Small intestine (tissue), 7 donors: Measurements from ENCODE around the gene RHBDD1. TPM values are rescaled to one million over a fixed set of nuclear protein-coding genes. Genes with fewer than 3 reads are reported as not detected.

Experiments
- DNase-seq, 2 donors: peaks; one replicate each; pipeline versions ENCODE4 v3.0.0 to v3.0.0-alpha.2; 2013
- FAIRE-seq: peaks from 2 replicates; lab custom pipeline; 2012; peaks lifted over from hg19 to GRCh38; lab: Jason Lieb, UNC
- H3K27ac ChIP-seq, 3 donors: one replicate each; pipeline ENCODE4 v1.5.1; 2013; ENCODE audit warnings: low read length in 2 of 3, mild to moderate bottlenecking in 2 of 3, control low read depth in 1 of 3, inconsistent platforms in 1 of 3, low read depth in 1 of 3, moderate library complexity in 1 of 3
- H3K27me3 ChIP-seq, 3 donors: one replicate each; pipeline ENCODE4 v1.6.1; 2013; ENCODE audit warnings: low read length in 3 of 3, inconsistent platforms in 1 of 3; ENCODE audit not compliant: control insufficient read depth in 3 of 3, insufficient read depth in 3 of 3
- H3K36me3 ChIP-seq, 3 donors: one replicate each; pipeline ENCODE4 v1.6.1; 2013; ENCODE audit warnings: low read length in 3 of 3, inconsistent platforms in 1 of 3, low read depth in 1 of 3, mild to moderate bottlenecking in 1 of 3, moderate library complexity in 1 of 3; ENCODE audit not compliant: control insufficient read depth in 3 of 3, insufficient read depth in 2 of 3
- H3K4me1 ChIP-seq, 3 donors: one replicate each; pipeline ENCODE4 v1.6.1; 2013; ENCODE audit warnings: low read length in 2 of 3, inconsistent platforms in 1 of 3, low read depth in 1 of 3, mild to moderate bottlenecking in 1 of 3, moderate library complexity in 1 of 3; ENCODE audit not compliant: control insufficient read depth in 3 of 3, insufficient read depth in 2 of 3
- H3K4me3 ChIP-seq, 3 donors: one replicate each; pipeline ENCODE4 v1.5.1; 2013; ENCODE audit warnings: low read length in 3 of 3, control low read depth in 1 of 3, inconsistent platforms in 1 of 3, low read depth in 1 of 3, mild to moderate bottlenecking in 1 of 3, moderate library complexity in 1 of 3
- H3K9me3 ChIP-seq, 2 donors: one replicate each; pipeline ENCODE4 v1.6.1; 2013; ENCODE audit warnings: low read depth in 1 of 2, low read length in 1 of 2; ENCODE audit not compliant: control insufficient read depth in 2 of 2, insufficient read depth in 1 of 2
- WGBS, 3 donors: extraction: QIAGEN DNeasy Blood & Tissue Kit; methylation state at CpG; one replicate each; pipeline ENCODE4 v1.1.7; 2013; 5-methylcytosine and 5-hydroxymethylcytosine counted together
- polyA plus RNA-seq, 4 donors: library from polyadenylated mRNA; stranded (reverse) in 3 of 4; unstranded in 1 of 4; fragments of 200-250 nt in 3 of 4; fragments of 120-200 nt in 1 of 4; gene quantifications; one replicate each; pipeline versions ENCODE4 v1.2.1 to v1.2.3, GENCODE V29; 2013
- donor health status: healthy with polysubstance abuse.
- donor health status: control.
- donor health status: control.
- donor health status: Bipolar disorder and iron deficiency.
- donor health status: healthy.

RHBDD1 gene
- polyA plus RNA-seq, 4 donors, result 3.1 to 23.4 (median 8.7) TPM

DNA sequence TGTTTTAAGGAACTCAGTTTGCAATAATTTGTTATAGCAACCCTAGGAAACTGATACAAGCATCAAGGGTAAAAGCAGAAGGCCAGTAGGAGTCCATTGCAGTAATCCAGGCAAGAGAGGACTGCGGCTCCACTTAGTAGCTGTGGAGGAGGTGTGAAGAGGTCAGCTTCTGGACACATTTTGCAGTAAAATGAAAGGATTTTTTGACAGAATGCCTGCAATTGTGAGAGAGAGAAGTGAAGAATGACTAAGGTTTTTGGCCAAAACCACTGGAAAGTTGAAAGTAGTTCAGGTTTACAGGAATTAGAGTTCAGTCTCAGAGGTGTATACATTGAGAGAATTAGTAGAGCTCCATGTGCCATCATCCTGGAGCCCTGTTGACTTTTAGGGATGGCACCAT lies 129.5 kb downstream of the RHBDD1 start:
- Histone ChIP-seq H3K27ac (no peak overlapping the region), H3K9me3 (no peaks in the 10 kb centered on the region), H3K4me3 (no peak overlapping the region), H3K4me1 (no peaks in the 10 kb centered on the region), H3K27me3 (no peaks in the 10 kb centered on the region), H3K36me3 (peaks cover 0 to 2% (median 0%) of the 10 kb centered on the region in 3 donors)
- 100% methylated on average over 1 of the region's 1 CpG for WGBS, 3 donors
- no peak for FAIRE-seq
- no peak for DNase-seq

DNA sequence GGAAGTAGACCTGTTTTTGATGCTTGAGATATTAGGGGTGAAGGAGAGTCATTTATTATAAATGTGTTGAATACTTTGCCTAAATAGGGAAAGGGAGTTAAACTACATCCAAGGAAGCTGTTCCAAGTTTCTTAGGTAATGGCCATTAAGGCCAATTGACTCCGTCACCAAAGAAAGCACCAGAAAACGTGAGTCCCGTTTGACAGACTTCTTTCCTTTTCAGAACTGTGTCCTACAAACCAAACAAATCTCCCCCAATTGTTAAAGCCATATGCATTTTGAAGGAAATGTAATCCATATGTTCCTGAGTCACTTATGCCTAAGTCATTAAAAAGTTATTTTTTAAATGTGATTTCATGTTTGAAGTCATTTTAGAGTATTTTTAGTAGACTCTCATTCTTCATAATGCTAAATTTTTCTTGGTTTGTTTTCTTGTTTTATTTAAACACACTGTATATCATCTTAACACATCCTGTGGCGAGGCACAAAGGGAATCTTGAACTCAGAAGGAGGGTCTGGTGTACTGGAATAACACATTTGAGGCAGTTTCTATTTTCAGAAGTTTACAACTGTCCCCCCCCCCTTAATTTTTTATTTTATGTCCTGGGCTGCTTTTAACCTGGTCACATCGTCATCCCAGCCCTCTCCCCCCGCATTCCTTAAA lies 133.7 kb downstream of the RHBDD1 start:
- Histone ChIP-seq H3K4me1 (no peaks in the 10 kb centered on the region), H3K36me3 (peaks cover 0 to 3% (median 2%) of the 10 kb centered on the region in 3 donors), H3K9me3 (no peaks in the 10 kb centered on the region), H3K4me3 (no peak overlapping the region), H3K27me3 (no peaks in the 10 kb centered on the region), H3K27ac (no peak overlapping the region)
- no peak for FAIRE-seq
- no peak for DNase-seq
- 69 to 89% (median 86%) methylated on average over 6 of the region's 6 CpGs for WGBS, 3 donors

DNA sequence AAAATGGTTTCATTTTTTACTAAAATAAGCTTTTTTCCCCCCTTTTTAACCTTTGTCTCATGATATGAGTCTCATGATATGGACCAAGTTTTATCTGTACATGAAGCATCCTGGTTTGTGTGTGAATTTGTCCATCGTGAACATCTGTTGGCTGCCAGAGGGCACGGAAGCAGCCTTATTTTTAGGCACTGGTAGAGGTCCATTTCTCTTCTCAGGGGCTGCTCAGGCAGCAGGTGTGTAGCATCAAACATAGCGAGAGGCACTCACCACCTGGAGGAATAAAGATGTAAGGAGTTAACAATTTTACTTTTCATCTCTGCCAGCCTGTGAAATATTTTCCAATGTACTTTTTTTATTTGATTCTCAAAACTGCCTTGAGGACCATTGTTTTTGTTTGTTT lies 134.5 kb downstream of the RHBDD1 start:
- H3K9me3 ChIP-seq, result no peaks in the 10 kb centered on the region
- H3K27me3 ChIP-seq, result no peaks in the 10 kb centered on the region
- peak overlapping the region in 2 of 3 donors; percentile 16 to 48 for H3K27ac ChIP-seq
- FAIRE-seq, result no peak
- no peak overlapping the region for H3K4me3 ChIP-seq
- peaks cover 0 to 8% (median 2%) of the 10 kb centered on the region in 3 donors for H3K36me3 ChIP-seq
- 71 to 90% (median 72%) methylated on average over 3 of the region's 3 CpGs for WGBS, 3 donors
- no peaks in the 10 kb centered on the region for H3K4me1 ChIP-seq
- DNase-seq, result no peak

DNA sequence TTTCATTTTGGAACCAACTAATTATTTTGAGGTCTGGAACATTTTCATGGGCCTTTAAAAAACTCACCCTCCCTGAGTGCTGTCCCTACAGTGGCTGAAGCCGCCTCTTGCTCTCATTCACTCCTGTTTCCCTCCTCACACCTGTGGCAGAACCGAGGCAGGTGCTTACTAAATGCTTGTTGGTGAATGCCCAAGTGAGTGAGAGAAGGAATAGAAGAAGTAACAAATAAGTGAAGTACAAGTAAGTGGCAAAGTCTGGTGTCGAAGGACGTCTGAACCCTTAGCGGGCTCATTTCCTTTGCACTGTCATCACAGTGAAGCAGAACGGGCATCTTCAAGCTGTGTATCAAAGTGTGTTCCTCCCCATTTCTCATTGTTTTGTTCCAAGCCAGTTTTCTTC lies 135.2 kb downstream of the RHBDD1 start:
- Histone ChIP-seq H3K9me3 (no peaks in the 10 kb centered on the region), H3K4me1 (no peaks in the 10 kb centered on the region), H3K27me3 (no peaks in the 10 kb centered on the region), H3K27ac (peak overlapping the region in 1 of 3 donors; percentile 43), H3K4me3 (no peak overlapping the region), H3K36me3 (peaks cover 0 to 11% (median 2%) of the 10 kb centered on the region in 3 donors)
- WGBS, 3 donors, result 78 to 87% (median 86%) methylated on average over 6 of the region's 6 CpGs
- FAIRE-seq (no peak), DNase-seq (no peak)

DNA sequence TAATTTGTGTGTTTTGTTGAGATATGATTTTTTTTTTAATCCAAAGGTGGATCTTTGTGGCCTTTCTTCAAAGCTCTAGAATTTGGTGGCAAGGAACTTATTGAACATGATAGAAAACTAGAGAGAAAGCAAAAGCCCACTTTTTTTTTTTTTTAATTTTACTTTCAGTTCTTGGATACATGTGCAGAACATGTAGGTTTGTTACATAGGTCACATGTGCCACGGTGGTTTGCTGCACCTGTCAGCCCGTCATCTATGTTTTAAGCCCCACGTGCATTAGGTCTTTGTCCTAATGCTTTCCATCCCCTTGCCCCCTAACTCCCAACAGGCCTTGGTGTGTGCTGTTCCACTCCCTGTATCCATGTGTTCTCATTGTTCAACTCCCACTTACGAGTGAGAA lies 135.9 kb downstream of the RHBDD1 start:
- DNase-seq (no peak), FAIRE-seq (no peak)
- H3K36me3 ChIP-seq, result peaks cover 0 to 11% (median 2%) of the 10 kb centered on the region in 3 donors
- 89 to 90% (median 90%) methylated on average over 4 of the region's 4 CpGs for WGBS, 3 donors
- H3K4me1 ChIP-seq, result no peaks in the 10 kb centered on the region
- H3K4me3 ChIP-seq, result no peak overlapping the region
- no peak overlapping the region for H3K27ac ChIP-seq
- no peaks in the 10 kb centered on the region for H3K27me3 ChIP-seq
- no peaks in the 10 kb centered on the region for H3K9me3 ChIP-seq

DNA sequence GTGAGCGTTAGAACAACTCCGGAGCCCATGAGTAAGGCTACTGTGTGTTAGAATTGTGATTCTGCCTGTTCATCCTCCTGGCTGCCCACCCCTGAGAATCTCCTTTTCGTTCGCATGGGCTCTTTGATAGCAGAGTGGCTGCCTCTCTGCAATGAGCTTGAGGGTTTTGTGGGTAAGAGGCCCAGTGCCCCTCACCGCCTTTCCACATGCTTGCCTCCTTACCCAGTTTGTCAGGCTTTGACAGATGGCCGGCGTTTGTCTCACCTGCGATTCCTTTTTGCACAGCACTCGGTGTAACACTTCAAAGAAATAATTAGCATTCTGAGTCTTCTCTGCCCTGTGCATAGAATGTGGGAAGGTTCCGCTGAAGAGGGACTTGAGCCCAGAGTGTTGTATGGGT lies 138.0 kb downstream of the RHBDD1 start:
- WGBS, 3 donors, result 88 to 96% (median 92%) methylated on average over 10 of the region's 10 CpGs
- FAIRE-seq, result no peak

DNA sequence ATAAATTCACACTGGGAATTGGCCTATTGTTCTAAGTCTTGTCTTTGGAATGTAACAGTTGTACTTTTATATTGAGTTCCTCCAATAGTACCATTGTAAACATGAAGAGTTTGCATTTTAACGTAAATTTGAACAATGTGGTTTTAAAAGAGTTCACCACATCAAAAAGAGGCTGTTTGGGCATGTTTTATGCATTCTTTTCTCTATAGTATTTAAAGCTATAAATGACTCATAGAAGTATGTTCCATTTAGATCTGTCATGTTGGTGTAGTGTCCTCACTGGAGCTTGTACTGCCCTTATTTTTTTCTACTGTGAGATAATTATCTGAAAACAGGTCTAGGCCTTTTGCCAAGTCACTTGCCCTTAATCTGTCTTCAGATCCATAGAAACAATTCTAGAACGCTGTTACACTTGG lies 141.9 kb downstream of the RHBDD1 start:
- Histone ChIP-seq H3K27ac (no peak overlapping the region), H3K4me1 (no peaks in the 10 kb centered on the region), H3K36me3 (peaks cover 0 to 15% (median 0%) of the 10 kb centered on the region in 3 donors), H3K9me3 (no peaks in the 10 kb centered on the region), H3K27me3 (no peaks in the 10 kb centered on the region), H3K4me3 (no peak overlapping the region)
- WGBS, 3 donors, result 63 to 79% (median 76%) methylated on average over 2 of the region's 2 CpGs
- DNase-seq, result no peak
- FAIRE-seq, result no peak

More for the DNA sequence above, 138.0 kb downstream of the RHBDD1 start:
- H3K36me3 ChIP-seq, result peaks cover 0 to 11% (median 0%) of the 10 kb centered on the region in 3 donors
- no peak overlapping the region for H3K4me3 ChIP-seq
- DNase-seq, result no peak
- no peaks in the 10 kb centered on the region for H3K27me3 ChIP-seq
- no peak overlapping the region for H3K27ac ChIP-seq
- no peaks in the 10 kb centered on the region for H3K9me3 ChIP-seq
- H3K4me1 ChIP-seq, result no peaks in the 10 kb centered on the region

DNA sequence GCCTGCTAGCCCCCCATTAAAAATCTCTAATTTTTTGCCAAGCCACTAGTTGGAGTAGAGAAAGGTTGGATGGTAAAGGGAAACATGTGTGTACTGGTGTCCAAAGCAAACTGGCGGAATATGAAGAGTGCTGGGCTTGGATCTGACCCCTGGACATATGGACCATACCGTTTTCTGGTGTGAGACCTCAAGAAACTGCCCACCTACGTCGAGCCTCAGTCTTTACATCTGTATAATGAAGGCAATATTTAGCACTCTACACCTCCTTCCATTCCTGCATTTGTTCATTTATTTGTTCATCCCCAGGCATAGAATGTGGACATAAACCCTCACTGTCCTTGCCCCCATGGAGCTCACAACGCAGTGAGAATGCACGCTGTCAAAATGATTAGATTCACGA lies 142.4 kb downstream of the RHBDD1 start:
- DNase-seq (no peak), FAIRE-seq (no peak)
- peaks cover 0 to 15% (median 0%) of the 10 kb centered on the region in 3 donors for H3K36me3 ChIP-seq
- no peaks in the 10 kb centered on the region for H3K27me3 ChIP-seq
- H3K9me3 ChIP-seq, result no peaks in the 10 kb centered on the region
- no peak overlapping the region for H3K27ac ChIP-seq
- H3K4me3 ChIP-seq, result no peak overlapping the region
- H3K4me1 ChIP-seq, result no peaks in the 10 kb centered on the region
- WGBS, 3 donors, result 96% methylated on average over 7 of the region's 7 CpGs

DNA sequence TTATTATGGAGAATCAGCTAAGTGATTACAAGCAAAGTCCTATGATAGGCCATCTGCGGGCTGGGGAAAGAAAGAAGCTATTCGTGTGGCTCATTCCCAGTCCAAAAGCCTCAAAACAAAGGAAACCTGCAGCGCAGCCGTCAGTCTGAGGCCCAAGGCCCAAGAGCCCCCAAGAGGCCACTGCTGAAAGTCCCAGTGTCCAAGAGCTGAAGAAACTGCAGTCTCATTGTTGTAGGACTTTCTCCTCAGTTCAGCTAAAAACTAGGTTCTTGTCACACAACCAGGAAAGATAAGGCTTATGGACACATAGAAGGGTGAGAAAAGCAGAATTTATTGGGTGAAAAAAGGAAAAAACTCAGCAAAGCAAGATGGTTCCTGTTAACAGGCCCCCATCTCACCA lies 143.2 kb downstream of the RHBDD1 start:
- FAIRE-seq (no peak), DNase-seq (no peak)
- Histone ChIP-seq H3K9me3 (no peaks in the 10 kb centered on the region), H3K4me1 (no peaks in the 10 kb centered on the region), H3K36me3 (peaks cover 0 to 12% (median 0%) of the 10 kb centered on the region in 3 donors), H3K27ac (no peak overlapping the region), H3K4me3 (no peak overlapping the region), H3K27me3 (no peaks in the 10 kb centered on the region)
- 93 to 99% (median 96%) methylated on average over 4 of the region's 4 CpGs for WGBS, 3 donors
